HG02571 (cell line): Measurements from ENCODE around the gene ALPP.
"Not testable (repeated sequence)": the region's sequence is repeated elsewhere in the genome, so short reads cannot be mapped to it uniquely, and the experiment has no call there.

Experiments used
- ATAC-seq: cut with Tn5 transposase; IDR thresholded peaks from one replicate; pipeline ENCODE4 v1.9.1; 2021; ENCODE audit warnings: mild to moderate bottlenecking, moderate library complexity; ENCODE audit not compliant: unreplicated experiment

Gene ALPP

GRCh38 chr2:232400256-232401015 is 21.9 kb downstream of the ALPP start:
- ATAC-seq: no peak

- no peak for ATAC-seq
Measured at GRCh38 chr2:232402518-232402917, 24.0 kb downstream of the ALPP start.

- ATAC-seq: no peak
Measured at GRCh38 chr2:232405943-232406510, 27.5 kb downstream of the ALPP start.

GRCh38 chr2:232406556-232407310 is 28.2 kb downstream of the ALPP start, which contains the start of gene ALPG:
Gene ALPG (plus strand): TSS chr2:232406844. CDS start chr2:232406895, 51 bp downstream.
- ATAC-seq: no peak

GRCh38 chr2:232407428-232408150 is 29.0 kb downstream of the ALPP start:
- ATAC-seq: not testable (repeated sequence)

GRCh38 chr2:232408269-232408668 is 29.7 kb downstream of the ALPP start:
- not testable (repeated sequence) for ATAC-seq

GRCh38 chr2:232409617-232410016 is 31.1 kb downstream of the ALPP start:
- not testable (repeated sequence) for ATAC-seq

GRCh38 chr2:232410238-232410900 is 31.8 kb downstream of the ALPP start:
- no peak for ATAC-seq

GRCh38 chr2:232411901-232412629 is 33.5 kb downstream of the ALPP start:
- no peak for ATAC-seq

- no peak for ATAC-seq
Measured at GRCh38 chr2:232412986-232413385, 34.4 kb downstream of the ALPP start.

- no peak for ATAC-seq
Measured at GRCh38 chr2:232415138-232415690, 36.7 kb downstream of the ALPP start.

- no peak for ATAC-seq
Measured at GRCh38 chr2:232415736-232416520, 37.4 kb downstream of the ALPP start.

- ATAC-seq: no peak
Measured at GRCh38 chr2:232416521-232417470, 38.2 kb downstream of the ALPP start.

GRCh38 chr2:232417489-232417888 is 38.9 kb downstream of the ALPP start:
- ATAC-seq: no peak

- ATAC-seq: no peak
Measured at GRCh38 chr2:232418056-232418455, 39.5 kb downstream of the ALPP start.

GRCh38 chr2:232418466-232419244 is 40.1 kb downstream of the ALPP start:
- ATAC-seq: no peak
